HG03103 (cell line): ENCODE results near the gene ZNF648.
"Not testable (repeated sequence)": the region's sequence is repeated elsewhere in the genome, so short reads cannot be mapped to it uniquely, and the experiment has no call there.

Experiments
- ATAC-seq: cut with Tn5 transposase; IDR thresholded peaks from one replicate; pipeline ENCODE4 v1.9.1; 2021; ENCODE audit warnings: low read depth; ENCODE audit not compliant: unreplicated experiment

The ZNF648 gene

DNA sequence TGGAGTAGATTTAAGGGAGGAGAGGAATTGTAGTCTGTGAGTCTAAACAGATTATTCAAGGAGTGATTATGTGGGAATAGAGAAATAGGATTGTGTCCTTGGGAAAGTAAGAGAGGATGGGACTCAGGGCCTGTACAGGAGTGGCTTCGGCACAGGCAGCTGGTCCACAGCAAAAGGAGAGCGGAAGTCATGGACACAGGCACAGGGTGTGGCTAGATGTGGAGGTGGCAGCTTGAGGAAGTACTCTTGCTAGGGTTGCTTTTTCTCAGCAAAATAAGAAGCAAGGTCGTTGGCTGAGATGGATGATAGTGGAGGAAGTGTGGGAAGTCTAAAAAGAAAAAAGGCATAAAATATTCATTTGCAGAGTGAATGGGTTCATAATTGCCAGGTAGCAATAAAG is 18.5 kb upstream of the ZNF648 start:
- ATAC-seq, result no peak

DNA sequence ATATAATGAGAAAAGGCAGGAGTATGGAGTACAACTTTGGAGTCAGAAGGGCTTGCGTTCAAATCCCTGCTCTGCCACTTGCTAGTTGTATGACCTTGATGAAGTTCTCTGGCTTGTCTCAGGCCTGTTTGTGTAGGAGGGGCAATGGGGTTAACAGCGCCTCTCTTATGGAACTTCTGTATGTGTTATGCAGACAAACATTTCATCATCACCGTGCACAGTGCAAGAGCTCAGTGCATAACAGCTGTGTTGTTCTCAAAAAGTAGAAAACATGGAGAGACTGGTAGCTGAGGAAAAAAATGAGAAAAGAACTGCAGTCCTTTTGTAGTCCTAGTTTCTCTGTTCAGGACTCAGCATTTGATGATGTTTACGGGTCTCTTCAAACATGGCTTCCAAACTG is 10.4 kb upstream of the ZNF648 start:
- ATAC-seq, result no peak

DNA sequence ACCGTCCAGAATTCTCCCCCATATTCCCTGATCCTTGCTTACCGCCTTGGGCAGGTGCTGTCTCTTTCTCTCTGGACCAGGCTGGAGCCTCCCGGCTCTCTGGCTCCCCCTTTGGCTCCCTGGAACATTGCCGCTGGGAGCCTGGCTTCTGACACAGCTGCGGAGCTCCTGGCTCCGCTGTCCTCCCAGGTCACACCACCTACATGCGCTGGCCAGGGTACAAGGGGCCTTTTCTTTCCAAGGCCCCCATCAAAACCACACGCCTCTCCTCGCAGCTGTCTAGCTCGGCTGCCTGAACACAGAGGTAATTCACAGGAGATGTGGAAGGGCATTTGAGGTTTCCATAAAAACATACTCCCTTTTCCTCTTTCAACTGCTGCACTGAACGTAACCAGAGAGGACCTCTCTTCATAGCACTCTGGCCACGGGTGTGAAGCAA is 7.5 kb upstream of the ZNF648 start:
- ATAC-seq, result peak; percentile 58

DNA sequence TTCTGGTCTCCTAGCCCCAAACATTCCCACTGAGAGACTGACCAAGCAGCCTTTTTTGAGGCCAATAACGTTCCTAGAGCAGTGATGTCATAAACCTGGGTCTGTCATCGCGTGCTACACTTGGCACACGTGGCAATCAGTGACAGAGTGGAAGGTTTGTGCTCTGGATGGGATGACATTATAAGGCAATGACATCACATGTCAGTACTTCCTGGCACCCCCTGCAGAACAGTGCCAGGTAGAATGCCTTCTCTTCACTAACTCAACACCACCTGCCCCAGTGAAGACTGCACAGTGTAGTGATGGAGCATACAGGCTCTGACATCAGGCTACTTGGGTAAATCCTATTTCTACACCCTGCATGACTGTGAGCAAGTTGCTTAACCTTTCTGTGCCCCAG is 5.4 kb upstream of the ZNF648 start:
- ATAC-seq, result no peak

DNA sequence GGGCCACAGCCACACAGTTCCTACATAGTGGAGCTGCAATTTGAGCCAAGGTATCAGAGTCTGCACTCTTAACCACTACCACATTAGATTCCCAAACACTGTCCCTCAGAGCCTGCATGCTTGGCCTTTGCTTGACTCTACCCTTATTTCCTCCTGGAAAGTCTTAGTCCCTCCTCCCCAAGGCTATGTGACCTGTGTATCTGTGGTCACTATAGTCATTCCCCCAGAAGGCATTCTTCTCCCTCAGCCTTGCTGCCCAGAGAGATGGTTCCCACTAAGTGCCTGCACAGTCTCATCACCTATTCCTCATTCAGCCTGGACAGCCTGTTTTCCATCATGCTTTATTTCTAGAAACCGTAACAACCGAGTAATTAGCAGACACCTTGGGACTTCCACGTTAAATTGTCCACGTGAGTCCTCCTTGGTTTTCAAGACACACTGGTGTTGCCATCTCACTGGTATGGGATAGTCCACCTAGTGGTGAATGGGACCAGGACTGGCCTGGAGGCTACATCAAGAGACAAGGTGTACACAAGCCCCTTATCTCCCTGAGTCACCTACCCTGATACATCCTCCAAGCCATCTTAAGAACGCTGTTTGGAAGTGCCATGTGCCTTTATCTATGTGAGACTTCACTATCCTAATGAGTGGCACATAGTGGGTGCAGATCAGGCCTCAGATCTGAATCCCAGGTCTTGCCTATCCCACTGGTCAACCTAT is 3.8 kb upstream of the ZNF648 start:
- no peak for ATAC-seq

DNA sequence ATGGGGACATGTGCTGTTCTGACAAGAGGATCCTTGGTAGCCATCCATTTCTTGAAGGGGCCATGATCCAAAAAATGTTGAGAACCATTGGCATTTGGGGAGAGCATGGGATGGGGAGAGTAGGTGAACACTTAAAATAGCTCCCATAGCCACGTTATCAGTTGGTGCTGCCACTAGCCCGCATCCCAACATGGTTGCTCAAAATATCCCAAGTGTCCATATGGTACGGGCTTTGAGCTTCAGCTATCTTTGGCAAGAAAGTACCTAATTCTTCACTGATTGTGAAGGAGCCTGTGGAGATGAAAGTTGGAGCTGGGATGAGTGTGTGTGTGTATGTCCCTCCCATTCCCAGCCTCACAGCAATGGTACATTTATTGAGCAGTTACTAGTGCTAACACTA is 3.1 kb upstream of the ZNF648 start:
- ATAC-seq, result no peak

DNA sequence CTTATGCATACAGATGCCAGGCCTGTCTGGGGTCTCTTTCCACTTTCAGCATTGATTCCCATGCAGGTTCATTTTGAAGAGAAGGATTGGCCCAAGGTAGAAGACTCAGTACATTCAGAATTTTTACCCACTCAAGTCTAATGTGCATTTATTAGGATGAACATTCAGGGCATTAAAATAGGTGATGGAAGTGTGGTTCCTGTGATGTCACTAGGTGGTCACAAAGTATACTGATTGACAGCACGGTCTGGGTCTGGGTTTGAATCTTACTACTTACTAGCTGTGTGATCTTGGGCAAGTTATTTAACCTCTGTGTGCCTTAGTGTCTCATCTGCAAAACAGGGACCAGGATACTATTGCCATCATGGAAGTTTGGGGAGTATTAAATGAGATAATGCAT is 711 bp upstream of the ZNF648 start:
- ATAC-seq, result no peak

DNA sequence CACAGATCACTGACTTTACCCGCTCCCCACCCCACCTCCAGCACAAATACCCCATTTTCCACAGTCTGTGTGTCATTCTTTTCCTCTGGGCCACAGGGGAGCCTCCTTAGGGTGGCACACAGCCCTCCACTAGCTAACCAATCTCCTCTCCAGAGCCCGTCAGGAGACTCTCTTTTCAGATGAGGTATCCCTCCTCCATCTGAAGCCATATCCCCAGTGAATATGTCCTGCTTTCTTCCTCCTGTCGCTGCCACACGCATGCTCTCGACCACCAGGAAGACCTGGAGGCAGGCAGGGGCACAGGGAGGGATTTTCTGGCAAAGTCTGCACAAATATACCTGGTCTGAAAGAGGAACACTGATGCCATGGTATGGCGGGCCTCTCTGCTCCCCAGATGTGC is 635 bp downstream of the ZNF648 start:
- no peak for ATAC-seq

DNA sequence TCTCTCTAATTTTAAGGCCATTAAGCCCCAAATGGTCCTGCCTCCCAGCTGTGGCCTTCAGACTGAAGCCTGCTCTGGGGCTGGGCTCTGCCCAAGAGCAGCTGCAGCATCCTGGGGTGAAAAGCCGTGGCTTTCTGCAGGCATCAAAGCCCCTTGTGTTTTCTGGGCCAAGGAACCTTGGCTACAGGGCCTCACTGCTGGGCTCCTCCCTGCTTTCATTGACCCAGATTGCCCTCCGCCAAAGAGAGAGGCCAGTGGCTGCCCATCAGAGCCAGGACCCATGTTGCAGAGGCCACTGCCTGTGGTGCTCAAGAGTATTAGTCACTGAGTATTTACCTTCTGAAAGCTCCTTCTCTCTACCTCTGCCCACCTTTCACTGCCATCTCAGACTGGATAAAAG is 1.6 kb downstream of the ZNF648 start:
- ATAC-seq, result no peak

DNA sequence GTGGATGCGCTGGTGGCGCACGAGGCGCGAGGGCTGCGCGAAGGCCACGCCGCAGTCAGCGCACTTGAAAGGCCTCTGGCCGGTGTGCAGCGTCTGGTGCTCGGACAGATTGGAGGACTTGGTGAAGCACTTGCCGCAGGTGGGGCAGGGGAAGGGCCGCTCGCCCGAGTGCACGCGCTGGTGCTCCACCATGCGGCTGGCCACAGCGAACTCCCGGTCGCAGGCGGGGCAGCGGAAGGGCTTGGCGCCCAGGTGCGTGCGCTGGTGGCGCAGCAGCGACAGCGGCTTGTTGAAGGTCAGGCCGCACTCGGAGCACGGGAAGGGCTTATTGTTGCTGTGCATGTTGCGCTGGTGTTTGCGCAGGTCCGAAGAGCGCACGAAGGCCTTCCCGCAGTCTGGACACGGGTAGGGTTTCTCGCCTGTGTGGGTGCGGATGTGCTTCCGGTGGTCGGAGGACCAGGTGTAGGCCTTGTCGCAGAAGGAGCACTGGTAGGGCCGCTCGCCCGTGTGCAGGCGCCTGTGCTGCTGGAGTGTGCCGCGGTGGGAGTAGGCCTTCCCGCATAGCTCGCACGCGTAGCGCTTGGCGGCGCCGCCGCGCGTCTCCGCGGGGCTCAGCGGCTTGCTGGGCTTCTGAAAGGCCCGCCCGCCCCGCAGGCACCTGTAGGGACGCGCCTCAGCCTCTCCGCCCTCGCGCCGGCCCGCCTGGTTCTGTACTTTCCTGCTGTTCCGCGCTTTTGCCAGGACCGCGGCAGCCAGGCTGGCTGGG is 4.7 kb downstream of the ZNF648 start:
- ATAC-seq, result no peak

DNA sequence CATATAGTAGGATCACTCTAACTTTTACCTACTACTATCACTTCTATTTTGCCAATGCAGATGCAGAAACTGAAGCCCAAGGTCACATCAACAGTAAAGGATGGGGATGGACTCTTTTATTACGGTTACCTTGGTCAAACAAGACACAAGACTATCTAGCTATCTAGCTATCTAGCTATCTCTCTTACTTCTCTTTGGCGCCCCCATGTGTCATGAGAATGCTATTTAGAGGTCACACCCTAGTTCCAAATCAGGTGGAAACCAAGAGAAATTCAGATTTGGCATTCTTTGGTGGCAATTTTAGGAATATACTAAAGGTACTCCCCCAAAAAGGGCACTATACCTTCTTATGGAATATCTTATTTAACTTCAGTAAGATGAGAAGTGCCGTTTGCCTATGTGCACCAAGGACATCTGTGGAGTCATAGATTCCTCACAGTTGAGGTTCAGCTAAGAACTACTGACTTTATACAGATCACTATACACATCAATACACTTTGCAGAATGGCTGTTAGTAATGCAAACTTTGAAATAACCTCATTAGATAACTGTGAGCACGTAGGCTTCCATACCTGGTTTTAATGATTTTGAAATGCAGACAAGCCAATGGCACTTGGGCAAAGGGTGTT is 6.7 kb downstream of the ZNF648 start:
- no peak for ATAC-seq

DNA sequence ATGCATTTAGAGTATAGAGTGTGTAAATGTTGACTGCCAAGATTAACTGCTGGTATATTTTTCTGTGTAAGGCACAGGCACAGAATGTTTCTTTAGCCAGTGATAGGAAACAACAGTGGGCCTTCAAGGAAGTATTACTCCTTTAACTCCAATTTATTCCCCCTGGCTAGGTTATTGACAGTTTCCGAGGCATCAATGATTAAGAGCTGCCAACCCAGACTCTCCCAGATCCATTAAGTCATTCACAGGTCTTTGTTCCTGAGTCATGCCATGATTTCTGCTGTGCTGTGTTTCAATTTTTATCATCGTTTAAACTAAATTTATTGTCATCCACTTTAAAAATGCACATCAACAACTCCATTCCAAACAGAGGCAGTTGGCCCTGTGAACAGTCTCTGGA is 9.2 kb downstream of the ZNF648 start:
- ATAC-seq, result no peak

DNA sequence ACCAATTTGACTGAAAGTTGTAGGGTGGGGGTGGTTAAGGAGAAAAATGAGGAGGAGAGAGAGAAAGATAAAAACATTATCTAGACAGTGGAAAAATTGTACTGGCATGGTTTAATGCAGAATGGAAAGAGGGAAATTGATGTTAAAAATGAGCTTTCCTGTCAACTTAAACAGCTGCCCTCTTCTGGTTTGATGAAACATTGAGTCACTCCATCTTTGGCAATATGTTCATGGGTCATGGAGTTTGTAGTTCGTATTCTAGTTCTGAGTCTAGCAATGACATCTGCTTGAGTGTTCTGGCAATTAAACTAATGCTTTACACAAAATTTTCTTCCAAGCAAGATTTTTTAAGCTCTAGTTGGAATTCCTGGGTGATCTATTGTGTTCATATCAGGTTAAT is 9.6 kb downstream of the ZNF648 start:
- no peak for ATAC-seq

DNA sequence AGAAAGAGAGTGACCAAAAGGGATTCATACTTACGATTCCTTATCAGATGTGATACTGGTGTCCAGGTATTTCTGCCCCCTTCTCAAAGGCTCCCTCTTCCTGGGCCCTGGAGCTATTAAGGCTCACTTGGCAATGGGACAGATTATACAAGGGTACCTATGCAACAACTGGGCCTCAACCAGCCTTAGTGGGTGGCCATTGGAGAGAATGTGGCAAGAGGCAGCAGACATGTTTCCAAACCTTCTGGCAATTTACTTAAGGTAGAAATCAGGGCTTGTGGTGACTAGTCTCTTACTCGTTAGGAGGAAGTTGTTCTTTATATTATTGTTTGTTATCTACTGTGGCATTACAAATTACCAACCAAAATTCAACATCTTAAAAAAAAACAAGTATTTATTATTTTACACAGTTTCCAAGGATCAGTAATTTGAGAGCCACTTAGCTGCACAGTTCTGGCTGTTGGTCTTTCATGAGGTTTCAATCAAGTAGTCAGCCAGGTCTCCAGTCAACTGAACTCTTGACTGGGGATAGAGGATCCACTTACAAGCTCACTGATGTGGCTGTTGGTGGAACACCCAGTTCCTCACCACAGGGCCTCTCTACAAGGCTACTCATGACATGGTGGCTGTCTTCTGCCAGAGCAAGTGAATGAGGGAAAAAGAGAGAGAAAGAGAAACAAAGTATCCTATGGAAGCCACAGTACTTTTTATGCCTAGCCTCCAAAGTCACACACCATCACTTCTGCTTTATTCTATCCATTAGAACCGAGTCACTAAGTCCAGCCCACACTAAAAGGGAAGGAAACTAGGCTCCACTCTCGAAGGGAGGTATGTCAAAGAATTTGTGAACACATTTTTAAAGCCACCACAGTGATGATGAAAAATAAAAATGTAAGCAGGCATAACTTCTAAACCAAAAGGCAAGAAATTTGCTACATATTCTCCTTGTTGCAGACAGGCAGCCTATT is 10.7 kb downstream of the ZNF648 start:
- no peak for ATAC-seq

DNA sequence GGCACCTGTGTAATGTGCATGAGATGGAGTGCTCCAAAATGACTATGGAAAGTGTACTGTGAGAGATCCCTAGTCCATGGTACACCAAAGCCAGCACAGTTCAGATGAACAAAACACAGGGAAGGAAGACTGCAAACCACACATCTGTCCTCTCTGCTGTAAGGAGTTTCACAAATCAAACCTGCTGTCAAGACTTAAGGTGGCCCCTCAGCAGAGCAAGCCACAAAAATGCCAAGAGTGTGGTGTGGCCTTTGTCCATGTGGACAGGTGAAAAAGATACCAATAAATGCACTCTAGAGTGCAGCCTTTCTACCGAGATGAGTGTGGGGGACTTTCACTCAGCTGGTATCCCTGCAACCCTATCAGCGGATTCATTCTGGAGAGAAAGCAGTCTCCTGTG is 12.9 kb downstream of the ZNF648 start:
- ATAC-seq, result no peak

DNA sequence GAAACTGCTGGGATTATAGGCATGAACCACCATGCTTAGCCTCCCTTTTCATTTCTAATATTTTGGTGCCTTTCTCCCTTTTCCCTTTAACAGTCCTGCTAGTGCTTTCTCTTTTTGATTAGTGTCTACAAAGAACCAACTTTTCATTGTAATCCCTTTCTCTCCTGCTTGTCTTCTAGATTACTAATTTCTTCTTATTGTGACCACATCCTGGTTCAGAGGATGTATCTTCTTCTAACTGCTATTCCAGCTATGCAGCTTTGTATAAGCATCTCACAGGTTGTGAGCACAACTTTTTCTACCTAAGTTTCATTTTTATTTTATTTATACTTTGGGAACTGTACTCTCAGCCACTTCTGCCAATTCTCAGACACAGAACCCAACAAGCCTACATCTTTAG is 14.7 kb downstream of the ZNF648 start:
- no peak for ATAC-seq

DNA sequence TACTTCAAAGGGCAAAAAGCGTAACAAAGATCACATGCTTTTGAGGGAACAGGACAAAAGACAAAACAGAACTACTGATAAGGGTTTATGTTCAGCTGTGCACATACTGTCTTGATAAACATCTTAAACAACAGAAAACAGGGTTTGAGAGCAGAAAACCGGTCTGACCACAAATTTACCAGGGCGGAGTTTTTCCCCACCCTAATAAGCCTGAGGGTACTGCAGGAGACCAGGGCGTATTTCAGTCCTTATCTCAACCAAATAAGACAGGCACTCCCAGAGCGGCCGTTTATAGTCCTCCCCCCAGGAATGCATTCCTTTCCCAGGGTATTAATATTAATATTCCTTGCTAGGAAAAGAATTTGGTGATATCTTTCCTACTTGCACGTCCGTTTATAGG is 16.0 kb downstream of the ZNF648 start:
- not testable (repeated sequence) for ATAC-seq

DNA sequence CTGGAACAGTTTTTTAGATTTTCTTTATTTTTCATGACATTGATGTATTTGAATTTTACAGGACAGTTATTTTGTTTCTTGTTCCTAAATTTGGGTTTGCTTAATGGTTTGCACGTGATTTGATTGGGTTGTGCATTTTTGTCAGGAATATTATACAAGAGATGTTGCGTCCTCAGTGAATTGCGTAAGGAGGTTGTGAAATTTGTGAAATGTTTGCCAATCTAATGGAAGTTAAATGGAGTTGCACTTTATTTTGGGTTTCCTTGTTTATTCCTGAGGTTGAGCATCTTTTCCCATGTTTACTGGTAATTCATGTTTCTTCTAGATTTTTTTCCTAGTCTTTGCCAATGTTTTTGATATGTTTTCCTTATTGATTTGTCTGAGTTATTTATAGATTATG is 19.9 kb downstream of the ZNF648 start:
- no peak for ATAC-seq

DNA sequence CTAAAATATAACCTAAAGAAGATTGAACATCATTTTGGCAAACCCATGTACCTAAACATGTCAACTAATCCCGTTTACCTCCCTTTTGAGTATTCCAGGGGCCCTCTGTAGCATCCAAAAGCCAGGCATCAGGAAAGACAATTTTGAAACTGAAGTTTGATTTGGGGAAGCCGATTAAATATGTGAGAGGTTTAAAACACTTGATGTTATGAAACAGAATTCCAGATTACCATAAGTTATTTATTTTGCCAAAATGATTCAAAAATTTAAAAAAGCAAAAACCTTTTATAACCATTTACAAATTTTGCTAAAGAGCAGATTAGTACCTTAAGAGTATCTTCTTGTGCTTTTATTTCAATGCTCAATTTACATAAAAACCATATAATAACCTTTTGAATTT is 23.3 kb downstream of the ZNF648 start:
- no peak for ATAC-seq

DNA sequence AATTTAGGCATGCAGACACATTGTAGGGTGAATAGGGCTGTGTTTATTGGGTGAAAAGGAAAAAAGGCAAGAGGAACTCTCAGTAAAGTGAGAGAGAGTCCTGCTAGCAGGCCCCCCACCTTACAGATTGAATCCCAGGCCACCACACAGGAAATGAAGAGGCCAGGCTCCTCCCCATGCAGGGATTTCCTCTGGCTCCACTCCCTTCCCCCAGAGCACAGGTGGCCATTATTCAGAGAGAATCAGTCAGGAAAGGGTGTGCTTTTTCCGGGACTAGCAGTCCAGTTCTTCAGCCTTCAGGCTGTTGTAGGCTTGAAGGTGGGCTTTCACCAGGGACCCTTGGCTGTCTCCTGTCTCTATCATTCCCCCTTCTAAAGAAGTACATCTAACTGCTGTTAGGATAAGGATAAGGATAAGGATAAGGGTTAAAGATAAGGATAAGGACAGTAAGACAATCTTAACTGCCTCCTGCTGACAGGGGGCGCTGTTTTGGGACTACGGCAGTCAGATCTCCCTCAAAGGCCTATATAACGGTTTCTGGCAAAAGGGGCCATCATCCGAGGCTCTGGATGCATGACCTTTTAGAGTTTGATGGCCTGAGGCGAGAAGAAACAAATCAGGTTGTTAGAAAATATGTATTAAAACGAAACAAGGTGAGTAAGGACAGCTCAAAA is 26.3 kb downstream of the ZNF648 start:
- ATAC-seq, result no peak
